K562 treated with DMSO at 1 percent for 48 hours (cell line): ENCODE results near the gene FXYD7. TPM values are rescaled to one million over a fixed set of nuclear protein-coding genes. Genes with fewer than 3 reads are reported as not detected.

Experiments used
- total RNA-seq: library from RNA; unstranded; fragments of 300-600 nt; gene quantifications from 2 replicates; pipeline ENCODE4 v1.2.3, GENCODE V29; 2022; ENCODE audit warnings: low replicate concordance; ENCODE audit errors: extremely low read depth

The FXYD7 gene, protein sequence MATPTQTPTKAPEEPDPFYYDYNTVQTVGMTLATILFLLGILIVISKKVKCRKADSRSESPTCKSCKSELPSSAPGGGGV
- total RNA-seq, result not detected in 2 replicates

DNA sequence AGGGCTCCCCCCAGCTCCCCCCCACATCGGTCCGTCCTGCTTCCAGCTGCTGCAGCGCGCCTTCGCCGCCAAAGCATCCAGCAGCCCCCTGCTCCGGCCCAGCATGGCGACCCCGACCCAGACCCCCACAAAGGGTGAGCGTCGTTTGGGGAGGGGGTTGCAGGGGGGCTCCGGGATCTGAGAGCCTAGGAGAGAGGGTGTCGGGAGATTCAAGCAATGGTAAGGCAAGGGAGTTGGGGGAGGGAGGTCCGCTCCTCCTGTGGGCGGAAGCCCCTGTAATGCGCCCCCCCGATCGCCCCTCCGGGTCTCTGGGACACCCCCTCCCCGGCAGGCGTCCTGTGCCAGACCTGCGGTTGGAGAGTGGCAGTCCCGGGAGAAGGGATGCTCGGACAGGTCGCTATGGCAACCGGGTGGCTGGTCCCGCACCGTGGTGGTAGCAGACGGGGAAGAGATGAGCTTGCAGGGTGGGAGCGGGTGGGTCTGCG, at the start of gene FXYD7:
FXYD7 (plus strand) TSS at position 25 of the 485 bp plus-strand sequence; CDS start at position 104, 79 bp downstream.

DNA sequence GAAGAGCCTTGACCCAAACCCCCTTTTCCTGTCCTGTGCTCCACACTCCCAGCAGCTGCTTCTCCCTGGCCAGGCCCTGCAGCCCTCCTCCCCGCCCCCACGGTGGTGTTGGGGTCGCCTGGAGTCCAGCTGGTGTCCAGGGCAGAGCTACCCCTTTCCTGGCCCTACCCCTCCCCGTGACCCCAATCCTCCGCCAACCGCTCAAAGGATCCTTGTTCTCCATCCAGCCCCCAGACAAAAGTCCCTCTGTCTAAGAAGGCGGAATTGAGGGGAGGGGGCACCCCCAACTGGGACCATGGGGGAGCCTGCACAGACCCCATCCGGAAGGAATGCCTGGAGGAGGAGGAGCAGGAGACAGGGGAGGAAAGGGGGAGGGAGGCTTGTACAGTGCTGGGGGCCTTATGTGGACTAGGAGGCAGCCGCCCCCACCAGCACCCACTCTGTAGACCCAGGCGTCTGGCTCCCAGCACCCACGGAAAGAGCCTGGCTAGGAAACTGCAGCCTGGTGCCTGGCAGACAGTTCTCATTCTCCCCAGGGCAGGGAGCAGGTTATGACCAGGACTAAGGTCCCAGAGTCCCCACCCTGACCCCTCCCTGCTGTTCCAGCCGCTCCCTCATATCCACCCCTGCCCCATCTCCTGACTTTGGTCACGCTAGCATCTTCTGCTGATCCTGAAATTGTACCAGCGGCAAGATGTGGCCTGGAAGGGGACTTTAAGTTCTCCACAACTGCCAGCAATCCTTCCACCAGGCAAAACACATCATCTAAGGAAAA, 27.7 kb upstream of the FXYD7 start, which contains the start of gene FXYD3:
FXYD3 (plus strand) TSS at position 647 of the 775 bp plus-strand sequence. CDS start 3,554 bp downstream, outside the sequence.

DNA sequence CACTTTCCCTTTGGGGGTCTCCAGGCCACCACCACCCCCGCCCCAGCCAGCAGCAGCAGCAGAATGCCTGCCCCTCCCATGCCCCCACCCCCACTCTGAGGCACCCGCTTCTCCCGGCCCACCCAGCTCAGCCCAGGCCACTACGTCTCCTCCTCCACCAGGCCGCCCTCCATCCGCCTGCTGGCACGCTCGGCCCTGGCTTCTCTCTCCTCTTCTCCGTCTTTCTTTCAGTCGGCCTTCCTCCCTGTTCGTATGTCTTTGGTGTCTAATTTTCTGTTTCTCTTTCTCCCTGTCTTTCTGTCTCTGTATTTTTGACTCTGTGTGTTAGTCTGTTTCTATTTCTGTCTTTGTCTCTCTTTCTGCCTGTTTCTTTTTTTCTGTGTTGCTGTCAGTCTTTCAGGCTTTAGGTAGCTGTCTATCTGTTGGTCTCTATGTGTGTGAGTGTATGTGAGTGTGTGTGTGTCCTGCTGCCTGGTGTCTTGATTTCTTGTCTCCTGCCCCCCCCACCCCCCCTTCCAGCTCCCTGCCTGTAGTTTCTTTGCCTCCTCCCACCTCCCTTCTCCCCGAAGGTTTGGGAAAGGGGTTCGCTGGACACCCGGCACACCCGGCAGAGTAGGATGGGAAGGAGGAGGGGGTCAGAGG, 8.3 kb upstream of the FXYD7 start, which contains the start of gene LGI4:
LGI4 (minus strand) TSS at position 459 of the 642 bp plus-strand sequence; CDS start at position 80, 379 bp downstream.

DNA sequence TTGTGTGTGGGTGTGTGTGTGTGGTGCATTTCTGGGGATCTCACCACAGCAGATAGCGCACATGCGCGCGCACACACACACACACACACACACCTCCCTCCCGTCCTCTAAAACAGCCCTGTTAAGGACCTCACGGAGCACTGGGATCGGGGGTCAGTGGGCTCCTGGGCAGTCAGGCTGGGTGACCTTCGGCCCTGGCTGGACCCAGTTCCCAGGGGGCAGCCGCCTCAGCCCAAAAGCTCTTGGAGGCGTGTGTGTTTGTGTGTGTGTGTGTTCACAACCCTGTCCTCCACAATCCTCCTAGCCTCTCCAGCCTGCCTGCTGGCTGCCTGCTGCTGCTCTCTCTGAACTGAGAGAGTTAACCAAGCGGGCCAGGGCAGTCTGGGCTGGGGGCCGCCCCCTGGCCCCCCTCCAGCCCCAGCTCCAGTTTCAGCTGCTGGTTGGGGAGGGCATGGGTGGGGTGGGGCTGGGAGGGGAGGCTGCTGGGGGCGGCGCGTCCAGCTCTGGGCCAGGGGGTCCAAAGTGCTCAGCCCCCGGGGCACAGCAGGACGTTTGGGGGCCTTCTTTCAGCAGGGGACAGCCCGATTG, 4.7 kb upstream of the FXYD7 start, which contains the start of gene FXYD1:
FXYD1 (plus strand) TSS at position 520 of the 588 bp plus-strand sequence. CDS start 1,256 bp downstream, outside the sequence.

GRCh38 chr19:35154525-35155406, 11.7 kb downstream of the FXYD7 start, which contains the start of gene FXYD5:
Gene FXYD5 (plus strand): TSS chr19:35154735. CDS start chr19:35155551, 816 bp downstream.

Other genes with a start within 250 kb of the FXYD7 start
- not detected in 2 replicates for gene ZNF30, start 216.4 kb upstream of the FXYD7 start, total RNA-seq
- gene ZNF792, start 179.0 kb upstream of the FXYD7 start, total RNA-seq, result not detected in 2 replicates
- not detected in 2 replicates for gene GRAMD1A, start 142.9 kb upstream of the FXYD7 start, total RNA-seq
- gene SCN1B, start 112.8 kb upstream of the FXYD7 start, total RNA-seq, result not detected in 2 replicates
- gene HPN, start 101.5 kb upstream of the FXYD7 start, total RNA-seq, result not detected in 2 replicates
- not detected in 2 replicates for gene FXYD3, start 27.4 kb upstream of the FXYD7 start, total RNA-seq
- not detected in 2 replicates for gene LGI4, start 8.2 kb upstream of the FXYD7 start, total RNA-seq
- not detected in 2 replicates for gene FXYD1, start 4.4 kb upstream of the FXYD7 start, total RNA-seq
- gene FXYD5, start 11.5 kb downstream of the FXYD7 start, total RNA-seq, result 359 TPM in 1 of 2 replicates, not detected in the other
- not detected in 2 replicates for gene FAM187B, start 85.5 kb downstream of the FXYD7 start, total RNA-seq
- gene LSR, start 105.7 kb downstream of the FXYD7 start, total RNA-seq, result not detected in 2 replicates
- not detected in 2 replicates for gene USF2, start 125.7 kb downstream of the FXYD7 start, total RNA-seq
- gene HAMP, start 139.3 kb downstream of the FXYD7 start, total RNA-seq, result not detected in 2 replicates
- gene MAG, start 148.9 kb downstream of the FXYD7 start, total RNA-seq, result not detected in 2 replicates
- not detected in 2 replicates for gene CD22, start 185.9 kb downstream of the FXYD7 start, total RNA-seq
- gene FFAR1, start 204.6 kb downstream of the FXYD7 start, total RNA-seq, result not detected in 2 replicates
- not detected in 2 replicates for gene FFAR3, start 215.2 kb downstream of the FXYD7 start, total RNA-seq
- gene GPR42, start 227.8 kb downstream of the FXYD7 start, total RNA-seq, result not detected in 2 replicates